Caco-2 (cell line): ENCODE data around the gene IL17RA. TPM values are rescaled to one million over a fixed set of nuclear protein-coding genes. Genes with fewer than 3 reads are reported as not detected.
A peak's percentile ranks its signal among the peaks of the same experiment; 100 is the strongest.

ENCODE experiments used
- BruUV-seq: library from RNA; stranded (reverse); fragments of 400-500 nt; replicated peaks from 2 replicates; lab custom pipeline; 2021; lab: Mats Ljungman, UMichigan
- CTCF ChIA-PET: fragments of 300-600 bp; sonication (Branson Sonifier 250); formaldehyde crosslinking; loops from one replicate; lab custom pipeline; 2022; ENCODE audit warnings: antibody characterized with exemption; lab: Charles Lee
- POLR2A ChIA-PET: fragments of 300-600 bp; sonication (Branson Sonifier 250); formaldehyde crosslinking; loops from one replicate; lab custom pipeline; 2022; ENCODE audit warnings: antibody characterized with exemption; lab: Charles Lee
- DNase-seq, 2 experiments: peaks; one replicate each; pipeline versions ENCODE4 v3.0.0 to v3.0.0-alpha.2; 2020 to 2022
- H3K27me3 ChIP-seq: replicated peaks from 2 replicates; pipeline ENCODE4 v1.6.0; 2011; ENCODE audit warnings: low read length; ENCODE audit not compliant: control insufficient read depth, insufficient read depth
- H3K36me3 ChIP-seq: 2 replicates; pipeline ENCODE4 v1.5.1; 2011; ENCODE audit warnings: low read length; ENCODE audit not compliant: control insufficient read depth, insufficient read depth
- H3K4me1 ChIP-seq: fragments of 250-450 bp; sonication (Bioruptor Pico); 2 replicates; pipeline ENCODE4 v1.5.1; 2020; ENCODE audit warnings: mild to moderate bottlenecking
- H3K4me3 ChIP-seq: 2 replicates; pipeline ENCODE4 v1.5.1; 2011; ENCODE audit warnings: low read depth, mild to moderate bottlenecking, control low read depth, low read length
- H3K9me3 ChIP-seq: fragments of 250-450 bp; sonication (Bioruptor Pico); 2 replicates; pipeline ENCODE4 v1.5.1; 2020; ENCODE audit warnings: mild to moderate bottlenecking, moderate library complexity
- H3K27ac Mint-ChIP-seq: one replicate; pipeline ENCODE4 v1.8.0; 2022; ENCODE audit warnings: mixed read lengths; ENCODE audit not compliant: unreplicated experiment
- H3K27me3 Mint-ChIP-seq: one replicate; pipeline ENCODE4 v1.8.0; 2022; ENCODE audit warnings: mixed read lengths; ENCODE audit not compliant: insufficient read depth, unreplicated experiment
- H3K36me3 Mint-ChIP-seq: one replicate; pipeline ENCODE4 v1.8.0; 2022; ENCODE audit warnings: mild to moderate bottlenecking, mixed read lengths; ENCODE audit not compliant: insufficient read depth, unreplicated experiment
- H3K4me1 Mint-ChIP-seq: one replicate; pipeline ENCODE4 v1.8.0; 2022; ENCODE audit warnings: low read depth, mixed read lengths; ENCODE audit not compliant: unreplicated experiment
- H3K4me3 Mint-ChIP-seq: one replicate; pipeline ENCODE4 v1.8.0; 2022; ENCODE audit warnings: mild to moderate bottlenecking, moderate library complexity, mixed read lengths; ENCODE audit not compliant: unreplicated experiment
- H3K9me3 Mint-ChIP-seq: one replicate; pipeline ENCODE4 v1.8.0; 2022; ENCODE audit warnings: mixed read lengths; ENCODE audit not compliant: unreplicated experiment
- intact Hi-C: fragments of 100-400 bp; cut with micrococcal nuclease; formaldehyde crosslinking; loops from one replicate; pipeline ENCODE4 v1.10.0; 2022; ENCODE audit not compliant: unreplicated experiment
- total RNA-seq: library from RNA; stranded (reverse); gene quantifications from 2 replicates; pipeline ENCODE4 v1.2.3, GENCODE V29; 2022
- TF ChIP-seq, protein P1 (sequence below), 2 experiments: fragments of 200-600 bp in 1 of 2; IDR thresholded peaks; 1 replicate in 1 of 2; 2 replicates in 1 of 2; pipeline versions ENCODE4 v1.5.1 to v1.8.0; 2011 to 2022; ENCODE audit warnings: antibody characterized with exemption in 1 of 2, control low read depth in 1 of 2, inconsistent platforms in 1 of 2, low read depth in 1 of 2, low read length in 1 of 2, mild to moderate bottlenecking in 1 of 2, moderate library complexity in 1 of 2; ENCODE audit not compliant: insufficient read depth in 1 of 2, severe bottlenecking in 1 of 2, unreplicated experiment in 1 of 2

Gene IL17RA
- total RNA-seq, 1 experiment from 2014 or later: 14.5 TPM

DNA sequence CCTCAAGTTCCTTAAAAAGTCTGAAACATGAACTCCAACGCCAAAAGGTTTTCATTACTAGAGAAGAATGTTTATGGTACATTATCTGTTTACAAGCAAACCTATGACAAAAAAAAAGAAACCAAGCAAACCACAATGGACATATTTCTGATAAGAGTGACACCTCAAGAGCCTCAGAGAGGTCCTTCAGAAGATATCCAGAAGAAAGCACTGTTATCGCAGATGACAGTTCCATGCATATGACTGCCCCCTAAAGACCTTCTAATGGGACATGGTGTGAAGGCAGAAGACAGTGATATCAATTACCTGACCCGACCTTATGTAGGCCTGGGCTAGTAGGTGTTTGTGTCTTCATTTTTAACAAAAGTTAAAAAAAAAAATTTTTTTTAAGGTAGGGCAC, 71.1 kb downstream of the IL17RA start:
- 0 out of 2 replicates have a peak, but pooled peaks cover 3% of the 10 kb centered on the region for H3K4me1 ChIP-seq
- H3K36me3 Mint-ChIP-seq: peaks cover 28% of the 10 kb centered on the region
- no peak overlapping the region for H3K4me3 Mint-ChIP-seq
- TF ChIP-seq, protein P1, sequence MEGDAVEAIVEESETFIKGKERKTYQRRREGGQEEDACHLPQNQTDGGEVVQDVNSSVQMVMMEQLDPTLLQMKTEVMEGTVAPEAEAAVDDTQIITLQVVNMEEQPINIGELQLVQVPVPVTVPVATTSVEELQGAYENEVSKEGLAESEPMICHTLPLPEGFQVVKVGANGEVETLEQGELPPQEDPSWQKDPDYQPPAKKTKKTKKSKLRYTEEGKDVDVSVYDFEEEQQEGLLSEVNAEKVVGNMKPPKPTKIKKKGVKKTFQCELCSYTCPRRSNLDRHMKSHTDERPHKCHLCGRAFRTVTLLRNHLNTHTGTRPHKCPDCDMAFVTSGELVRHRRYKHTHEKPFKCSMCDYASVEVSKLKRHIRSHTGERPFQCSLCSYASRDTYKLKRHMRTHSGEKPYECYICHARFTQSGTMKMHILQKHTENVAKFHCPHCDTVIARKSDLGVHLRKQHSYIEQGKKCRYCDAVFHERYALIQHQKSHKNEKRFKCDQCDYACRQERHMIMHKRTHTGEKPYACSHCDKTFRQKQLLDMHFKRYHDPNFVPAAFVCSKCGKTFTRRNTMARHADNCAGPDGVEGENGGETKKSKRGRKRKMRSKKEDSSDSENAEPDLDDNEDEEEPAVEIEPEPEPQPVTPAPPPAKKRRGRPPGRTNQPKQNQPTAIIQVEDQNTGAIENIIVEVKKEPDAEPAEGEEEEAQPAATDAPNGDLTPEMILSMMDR (IDR thresholded peaks at IDR 0.05; ENCODE audit: insufficient read depth in 1 of 2, low read depth in 1 of 2, low read length in 1 of 2, severe bottlenecking in 1 of 2, unreplicated experiment in 1 of 2): no peak
- H3K27ac Mint-ChIP-seq: no peak overlapping the region
- H3K9me3 Mint-ChIP-seq: no peaks in the 10 kb centered on the region
- no peak overlapping the region for H3K4me3 ChIP-seq
- BruUV-seq: no TSS peak
- H3K27me3 Mint-ChIP-seq: no peaks in the 10 kb centered on the region
- intact Hi-C loops: no loop called here
- H3K9me3 ChIP-seq: no peaks in the 10 kb centered on the region
- H3K27me3 ChIP-seq: no peaks in the 10 kb centered on the region
- 0 out of 2 replicates have a peak, but pooled peaks cover 1% of the 10 kb centered on the region for H3K36me3 ChIP-seq
- ChIA-PET POLR2A (no interaction called here), CTCF (no interaction called here)
- H3K4me1 Mint-ChIP-seq: no peaks in the 10 kb centered on the region
- no peak for DNase-seq

DNA sequence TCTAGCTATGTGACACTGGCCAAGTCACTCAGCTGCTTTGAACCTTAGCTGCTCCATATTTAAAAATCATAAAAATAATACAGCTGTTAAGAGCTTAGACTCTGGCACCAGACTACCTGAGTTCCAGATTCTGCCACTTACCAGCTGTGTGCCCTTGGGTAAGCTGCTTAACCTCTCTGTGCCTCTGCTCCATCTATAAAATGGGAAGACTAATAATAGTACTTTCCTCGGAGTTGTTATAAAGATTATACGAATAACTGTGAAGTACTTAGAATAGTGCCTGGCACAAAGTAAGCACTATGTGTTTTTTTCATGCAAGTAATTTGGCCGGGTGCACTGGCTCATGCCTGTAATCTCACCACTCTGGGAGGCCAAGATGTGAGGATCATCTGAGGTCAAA, 72.9 kb downstream of the IL17RA start:
- peaks cover 28% of the 10 kb centered on the region for H3K36me3 Mint-ChIP-seq
- H3K27ac Mint-ChIP-seq: no peak overlapping the region
- H3K27me3 Mint-ChIP-seq: no peaks in the 10 kb centered on the region
- no peaks in the 10 kb centered on the region for H3K9me3 ChIP-seq
- H3K4me3 Mint-ChIP-seq: peak overlapping the region; percentile 86
- CTCF ChIA-PET: interaction anchor here (1.0 to 2.5 kb wide), 3 partner anchors 11 to 14 kb away, joined by 3 to 21 read pairs (median 7); no protein-coding TSS in a partner anchor
- POLR2A ChIA-PET: no interaction called here
- no peaks in the 10 kb centered on the region for H3K4me1 Mint-ChIP-seq
- H3K36me3 ChIP-seq: 0 out of 2 replicates have a peak, but pooled peaks cover 1% of the 10 kb centered on the region
- intact Hi-C loops: loop anchor here (1.0 kb wide), 1 partner anchor 36 kb away; the partner anchor contains the start of gene TMEM121B
- peak overlapping the region; percentile 97 for H3K4me3 ChIP-seq
- no peaks in the 10 kb centered on the region for H3K27me3 ChIP-seq
- TF ChIP-seq, protein P1 (IDR thresholded peaks at IDR 0.05; ENCODE audit: insufficient read depth in 1 of 2, low read depth in 1 of 2, low read length in 1 of 2, severe bottlenecking in 1 of 2, unreplicated experiment in 1 of 2): no peak
- BruUV-seq: TSS peak; percentile 55
- DNase-seq: no peak
- no peaks in the 10 kb centered on the region for H3K9me3 Mint-ChIP-seq
- 0 out of 2 replicates have a peak, but pooled peaks cover 3% of the 10 kb centered on the region for H3K4me1 ChIP-seq

- no peaks in the 10 kb centered on the region for H3K27me3 Mint-ChIP-seq
- peak overlapping the region; percentile 97 for H3K4me3 ChIP-seq
- DNase-seq: no peak
- H3K9me3 ChIP-seq: no peaks in the 10 kb centered on the region
- TF ChIP-seq, protein P1 (IDR thresholded peaks at IDR 0.05; ENCODE audit: insufficient read depth in 1 of 2, low read depth in 1 of 2, low read length in 1 of 2, severe bottlenecking in 1 of 2, unreplicated experiment in 1 of 2): no peak
- H3K36me3 ChIP-seq: 0 out of 2 replicates have a peak, but pooled peaks cover 1% of the 10 kb centered on the region
- no TSS peak for BruUV-seq
- CTCF ChIA-PET: interaction anchor here (1.0 to 2.5 kb wide), 2 partner anchors 11 to 13 kb away, joined by 3 to 21 read pairs; no protein-coding TSS in a partner anchor
- peak overlapping the region; percentile 53 for H3K27ac Mint-ChIP-seq
- no peaks in the 10 kb centered on the region for H3K9me3 Mint-ChIP-seq
- no peaks in the 10 kb centered on the region for H3K27me3 ChIP-seq
- H3K36me3 Mint-ChIP-seq: peaks cover 28% of the 10 kb centered on the region
- POLR2A ChIA-PET: interaction anchor here (0.7 to 1.6 kb wide), 2 partner anchors 11 to 14 kb away, joined by 3 to 4 read pairs; no protein-coding TSS in a partner anchor
- H3K4me1 Mint-ChIP-seq: no peaks in the 10 kb centered on the region
- H3K4me1 ChIP-seq: 0 out of 2 replicates have a peak, but pooled peaks cover 3% of the 10 kb centered on the region
- intact Hi-C loops: loop anchor here (1.0 kb wide), 1 partner anchor 37 kb away; the partner anchor contains the start of gene TMEM121B
- peak overlapping the region; percentile 86 for H3K4me3 Mint-ChIP-seq
Measured at GRCh38 chr22:17158176-17158567, 73.4 kb downstream of the IL17RA start.
